Endothelial cell (in vitro differentiated cells): ENCODE data around the gene SGCG. TPM values are rescaled to one million over a fixed set of nuclear protein-coding genes. Genes with fewer than 3 reads are reported as not detected.
A peak's percentile ranks its signal among the peaks of the same experiment; 100 is the strongest.

ENCODE experiments used
- DNase-seq: peaks from one replicate; pipeline ENCODE4 v3.0.0; 2021; ENCODE audit warnings: low spot score
- H3K27ac Mint-ChIP-seq: one replicate; pipeline ENCODE4 v1.8.0; 2021; ENCODE audit warnings: mixed read lengths, inconsistent platforms; ENCODE audit not compliant: unreplicated experiment
- H3K27me3 Mint-ChIP-seq: one replicate; pipeline ENCODE4 v1.8.0; 2021; ENCODE audit warnings: mild to moderate bottlenecking, moderate library complexity, mixed read lengths, inconsistent platforms; ENCODE audit not compliant: unreplicated experiment
- H3K36me3 Mint-ChIP-seq: one replicate; pipeline ENCODE4 v1.8.0; 2021; ENCODE audit warnings: mild to moderate bottlenecking, low read depth, mixed read lengths, inconsistent platforms; ENCODE audit not compliant: unreplicated experiment
- H3K4me1 Mint-ChIP-seq: one replicate; pipeline ENCODE4 v1.8.0; 2021; ENCODE audit warnings: mild to moderate bottlenecking, mixed read lengths, inconsistent platforms; ENCODE audit not compliant: unreplicated experiment
- H3K4me3 Mint-ChIP-seq: one replicate; pipeline ENCODE4 v1.8.0; 2021; ENCODE audit warnings: mild to moderate bottlenecking, mixed read lengths, inconsistent platforms; ENCODE audit not compliant: unreplicated experiment
- H3K9me3 Mint-ChIP-seq: one replicate; pipeline ENCODE4 v1.8.0; 2021; ENCODE audit warnings: mixed read lengths, inconsistent platforms; ENCODE audit not compliant: unreplicated experiment
- total RNA-seq: library from RNA; stranded (reverse); fragmentation: NEBNext Ultra II Directional; extraction: Animal tissue kit (Norgen Biotek cat#: 25700); gene quantifications from one replicate; pipeline ENCODE4 v1.2.1, GENCODE V29; 2021; ENCODE audit not compliant: unreplicated experiment
- TF ChIP-seq, protein P1 (sequence below): fragments of 200-600 bp; sonication (generic); IDR thresholded peaks from one replicate; pipeline ENCODE4 v1.5.0; 2021; ENCODE audit warnings: antibody characterized with exemption; ENCODE audit not compliant: unreplicated experiment

Gene SGCG
- total RNA-seq, 1 donor from 2014 or later: 0.59 TPM

DNA sequence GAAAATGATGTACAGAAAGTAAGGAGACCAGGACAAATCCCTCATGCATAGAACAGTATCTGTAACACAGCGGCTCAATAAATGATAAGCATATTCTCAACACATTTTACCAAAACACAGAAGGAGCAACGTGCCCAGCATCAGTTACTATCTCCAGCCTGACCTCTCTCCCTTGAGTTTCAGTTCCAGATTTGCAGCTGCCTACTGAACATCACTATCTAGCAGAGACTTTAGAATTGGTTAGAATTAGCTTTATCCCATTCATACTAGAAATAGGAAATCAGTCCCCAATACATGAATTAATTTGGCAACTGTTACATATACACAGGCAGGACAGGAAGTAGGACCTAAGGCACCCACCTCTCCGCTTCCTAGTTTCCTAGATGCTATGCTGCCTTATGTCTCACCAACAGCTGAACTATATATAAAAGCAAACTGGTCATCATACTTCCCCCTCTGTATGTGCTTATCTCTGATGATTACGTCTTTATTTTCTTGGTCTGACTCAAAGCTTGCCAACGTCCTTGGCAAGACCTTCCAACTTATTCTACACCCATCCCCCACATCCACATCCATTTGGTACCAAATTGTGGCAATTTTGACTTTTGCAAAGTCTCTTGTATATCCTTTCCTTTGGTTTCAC is 191.6 kb downstream of the SGCG start:
- Mint-ChIP-seq H3K9me3 (no peaks in the 10 kb centered on the region), H3K27ac (no peak overlapping the region), H3K27me3 (peaks cover 3% of the 10 kb centered on the region), H3K4me3 (peak overlapping the region; percentile 28), H3K4me1 (peaks cover 12% of the 10 kb centered on the region), H3K36me3 (peaks cover 26% of the 10 kb centered on the region)
- DNase-seq: no peak
- TF ChIP-seq, protein P1, sequence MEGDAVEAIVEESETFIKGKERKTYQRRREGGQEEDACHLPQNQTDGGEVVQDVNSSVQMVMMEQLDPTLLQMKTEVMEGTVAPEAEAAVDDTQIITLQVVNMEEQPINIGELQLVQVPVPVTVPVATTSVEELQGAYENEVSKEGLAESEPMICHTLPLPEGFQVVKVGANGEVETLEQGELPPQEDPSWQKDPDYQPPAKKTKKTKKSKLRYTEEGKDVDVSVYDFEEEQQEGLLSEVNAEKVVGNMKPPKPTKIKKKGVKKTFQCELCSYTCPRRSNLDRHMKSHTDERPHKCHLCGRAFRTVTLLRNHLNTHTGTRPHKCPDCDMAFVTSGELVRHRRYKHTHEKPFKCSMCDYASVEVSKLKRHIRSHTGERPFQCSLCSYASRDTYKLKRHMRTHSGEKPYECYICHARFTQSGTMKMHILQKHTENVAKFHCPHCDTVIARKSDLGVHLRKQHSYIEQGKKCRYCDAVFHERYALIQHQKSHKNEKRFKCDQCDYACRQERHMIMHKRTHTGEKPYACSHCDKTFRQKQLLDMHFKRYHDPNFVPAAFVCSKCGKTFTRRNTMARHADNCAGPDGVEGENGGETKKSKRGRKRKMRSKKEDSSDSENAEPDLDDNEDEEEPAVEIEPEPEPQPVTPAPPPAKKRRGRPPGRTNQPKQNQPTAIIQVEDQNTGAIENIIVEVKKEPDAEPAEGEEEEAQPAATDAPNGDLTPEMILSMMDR: no peak
